A549 (cell line): ENCODE measurements around the gene MAML1. TPM values are rescaled to one million over a fixed set of nuclear protein-coding genes. Genes with fewer than 3 reads are reported as not detected.
A peak's percentile ranks its signal among the peaks of the same experiment; 100 is the strongest.

Experiments used
- ATAC-seq, 2 experiments: fragments of 200-7000 bp in 1 of 2; fragments of >200 bp in 1 of 2; cut with Nextera tagmentation in 1 of 2; cut with Tn5 transposase in 1 of 2; 3 replicates each; pipeline versions ENCODE4 v1.8.0 to v1.9.1; 2018 to 2020; ENCODE audit warnings: mild to moderate bottlenecking in 1 of 2, moderate library complexity in 1 of 2
- CTCF ChIA-PET: fragments of 300-600 bp; sonication (Branson Sonifier 250); formaldehyde crosslinking; extraction: SDS; loops from one replicate; lab custom pipeline; 2021; ENCODE audit warnings: antibody characterized with exemption, inconsistent platforms; lab: Yijun Ruan, JAX
- POLR2A ChIA-PET: fragments of 350-600 bp; formaldehyde crosslinking; extraction: SDS; loops from one replicate; lab custom pipeline; 2021; ENCODE audit warnings: antibody characterized with exemption, inconsistent platforms; lab: Yijun Ruan, JAX
- DNase-seq, 2 experiments: peaks; one replicate each; pipeline versions ENCODE4 v3.0.0 to v3.0.0-alpha.2; 2011 to 2016; ENCODE audit warnings: low read depth in 1 of 2, low spot score in 1 of 2
- FAIRE-seq: peaks from 2 replicates; lab custom pipeline; 2011; peaks lifted over from hg19 to GRCh38; lab: Jason Lieb, UNC
- H3K27ac ChIP-seq, 2 experiments: fragments of >200 bp; sonication (Bioruptor Twin); formaldehyde crosslinking; 3 replicates each; pipeline ENCODE4 v1.5.1; 2016 to 2017
- H3K4me1 ChIP-seq: fragments of >200 bp; sonication (Bioruptor Twin); formaldehyde crosslinking; 3 replicates; pipeline ENCODE4 v1.6.1; 2016
- H3K4me2 ChIP-seq: fragments of >200 bp; sonication (Bioruptor Twin); formaldehyde crosslinking; 3 replicates; pipeline ENCODE4 v1.6.1; 2016
- H3K4me3 ChIP-seq: fragments of >200 bp; sonication (Bioruptor Twin); formaldehyde crosslinking; 3 replicates; pipeline ENCODE4 v1.5.1; 2016
- H3K9me3 ChIP-seq: fragments of >200 bp; sonication (Bioruptor Twin); formaldehyde crosslinking; 3 replicates; pipeline ENCODE4 v1.6.1; 2016
- ATOH8 ChIP-seq: fragments of 250-450 bp; sonication (Bioruptor Pico); IDR thresholded peaks from 2 replicates; pipeline ENCODE4 v1.5.0; 2020; ENCODE audit warnings: low read depth, mild to moderate bottlenecking, moderate library complexity
- BCL3 ChIP-seq: fragments of >200 bp; sonication (Bioruptor Twin); formaldehyde crosslinking; IDR thresholded peaks from 3 replicates; pipeline ENCODE4 v1.6.1; 2016
- BHLHE40 ChIP-seq: IDR thresholded peaks from 2 replicates; pipeline ENCODE4 v1.6.1; 2012; ENCODE audit warnings: low read depth, low read length, inconsistent platforms
- CBX2 ChIP-seq: fragments of 200-600 bp; sonication (generic); IDR thresholded peaks from 2 replicates; pipeline ENCODE4 v1.6.1; 2016; ENCODE audit warnings: low read depth, mild to moderate bottlenecking, borderline replicate concordance
- CBX8 ChIP-seq: fragments of 200-600 bp; sonication (generic); IDR thresholded peaks from 2 replicates; pipeline ENCODE4 v1.6.1; 2016
- CEBPB ChIP-seq, 2 experiments: fragments of >200 bp in 1 of 2; sonication (Bioruptor Twin) in 1 of 2; formaldehyde crosslinking in 1 of 2; IDR thresholded peaks; 2 replicates each; pipeline ENCODE4 v1.6.1; 2012 to 2016
- CTCF ChIP-seq: fragments of >200 bp; sonication (Bioruptor Twin); formaldehyde crosslinking; IDR thresholded peaks from 3 replicates; pipeline ENCODE4 v1.5.1; 2016
- FOSL2 ChIP-seq, 2 experiments: fragments of 450-650 bp in 1 of 2; fragments of >200 bp in 1 of 2; sonication (Bioruptor Twin) in 1 of 2; formaldehyde crosslinking; IDR thresholded peaks; 2 replicates each; pipeline versions ENCODE4 v1.5.0 to v1.6.1; 2016 to 2020; ENCODE audit warnings: mild to moderate bottlenecking in 1 of 2, moderate library complexity in 1 of 2
- FOXS1 ChIP-seq: fragments of 250-450 bp; sonication (Bioruptor Pico); IDR thresholded peaks from 2 replicates; pipeline ENCODE4 v1.5.0; 2020; ENCODE audit warnings: mild to moderate bottlenecking, moderate library complexity
- HES2 ChIP-seq: fragments of >200 bp; sonication (Bioruptor Twin); formaldehyde crosslinking; IDR thresholded peaks from 2 replicates; pipeline ENCODE4 v1.6.1; 2016
- HEYL ChIP-seq: fragments of 250-450 bp; sonication (Bioruptor Pico); IDR thresholded peaks from 2 replicates; pipeline ENCODE4 v1.8.0; 2021; ENCODE audit warnings: mild to moderate bottlenecking, moderate library complexity
- HMGXB4 ChIP-seq: fragments of 250-450 bp; sonication (Bioruptor Pico); IDR thresholded peaks from 2 replicates; pipeline ENCODE4 v1.5.0; 2021; ENCODE audit warnings: mild to moderate bottlenecking, moderate library complexity, borderline replicate concordance
- MYC ChIP-seq: IDR thresholded peaks from 2 replicates; pipeline ENCODE4 v1.6.1; 2012; ENCODE audit warnings: mild to moderate bottlenecking, inconsistent platforms, low read length, improper control_type of control experiment, borderline replicate concordance
- RFX5 ChIP-seq: fragments of 450-650 bp; IDR thresholded peaks from 2 replicates; pipeline ENCODE4 v1.7.1; 2014; ENCODE audit warnings: antibody characterized with exemption, mild to moderate bottlenecking, moderate library complexity
- RNF2 ChIP-seq: fragments of 200-600 bp; sonication (generic); IDR thresholded peaks from 2 replicates; pipeline ENCODE4 v1.6.1; 2016; ENCODE audit warnings: low read depth, mild to moderate bottlenecking, antibody characterized with exemption, moderate library complexity, borderline replicate concordance
- SREBF2 ChIP-seq: fragments of 450-650 bp; IDR thresholded peaks from 2 replicates; pipeline ENCODE4 v1.6.1; 2014; ENCODE audit warnings: mild to moderate bottlenecking, moderate library complexity
- TP53 ChIP-seq: fragments of 250-450 bp; sonication (Bioruptor Pico); IDR thresholded peaks from 2 replicates; pipeline ENCODE4 v1.5.0; 2021; ENCODE audit warnings: mild to moderate bottlenecking, moderate library complexity
- USF2 ChIP-seq: fragments of 450-650 bp; IDR thresholded peaks from 2 replicates; pipeline ENCODE4 v1.6.1; 2014; ENCODE audit warnings: antibody characterized with exemption
- ZFP36 ChIP-seq: fragments of 450-650 bp; IDR thresholded peaks from 2 replicates; pipeline ENCODE4 v1.6.1; 2014; ENCODE audit warnings: borderline replicate concordance; ENCODE audit not compliant: partially characterized antibody
- WGBS: methylation state at CpG from one replicate; pipeline ENCODE4 v1.1.6; 2017; ENCODE audit errors: missing lambda C conversion rate; 5-methylcytosine and 5-hydroxymethylcytosine counted together
- polyA plus RNA-seq, 4 experiments: library from polyadenylated mRNA; depleted of rRNA in 3 of 4; stranded (reverse); fragments of >200 nt; fragmentation: RNase III in 1 of 4; extraction: RNeasy Plus Mini Kit Qiagen cat#74134 plus additional on column Dnase treatment in 1 of 4; gene quantifications; 2 replicates in 3 of 4; 3 replicates in 1 of 4; pipeline ENCODE4 v1.2.3, GENCODE V29; 2011 to 2017

The MAML1 gene
- polyA plus RNA-seq, 2 of the 4 experiments (the other 2 are of a cell fraction) = 6.9 to 12.0 TPM

GRCh38 chr5:179773686-179774040, 41.0 kb downstream of the MAML1 start:
- ATAC-seq (no peak), DNase-seq (no peak), FAIRE-seq (no peak)
- Histone ChIP-seq H3K4me1 (no peaks in the 10 kb centered on the region), H3K27ac (no peak overlapping the region), H3K9me3 (no peaks in the 10 kb centered on the region), H3K4me2 (no peak overlapping the region), H3K4me3 (no peak overlapping the region)
- TF ChIP-seq ATOH8 (no peak), RNF2 (no peak), BCL3 (no peak), HEYL (no peak), USF2 (no peak), BHLHE40 (no peak), RFX5 (no peak), CEBPB (IDR thresholded peaks at IDR 0.05) (no peak)
- CTCF ChIA-PET = interaction anchor here (0.5 to 4.5 kb wide), 3 partner anchors 10 to 416 kb away, joined by 3 to 38 read pairs (median 3); no protein-coding TSS in a partner anchor
- POLR2A ChIA-PET = no interaction called here
- 96% methylated on average over 8 of the region's 9 CpGs for WGBS

GRCh38 chr5:179774442-179774841, 41.8 kb downstream of the MAML1 start:
- CTCF ChIA-PET = interaction anchor here (0.5 to 4.5 kb wide), 3 partner anchors 11 to 416 kb away, joined by 3 to 38 read pairs (median 4); no protein-coding TSS in a partner anchor
- no peak for TF ChIP-seq CTCF
- TF ChIP-seq FOXS1 (CRISPR knock-in tag) = no peak
- H3K27ac ChIP-seq = no peak overlapping the region
- no peak overlapping the region for H3K4me3 ChIP-seq
- no peaks in the 10 kb centered on the region for H3K4me1 ChIP-seq
- ATAC-seq (peak in 1 of 2 experiments; percentile 19; a peak in 2 of 6 replicates), FAIRE-seq (no peak), DNase-seq (no peak)
- POLR2A ChIA-PET = no interaction called here
- no peak overlapping the region for H3K4me2 ChIP-seq
- WGBS = 97% methylated on average over 11 of the region's 12 CpGs
- no peaks in the 10 kb centered on the region for H3K9me3 ChIP-seq

GRCh38 chr5:179776411-179776938, 43.9 kb downstream of the MAML1 start:
- ATAC-seq (no peak), DNase-seq (no peak), FAIRE-seq (no peak)
- ChIA-PET POLR2A (no interaction called here), CTCF (interaction anchor here (1.0 to 9.3 kb wide), 5 partner anchors 8 to 73 kb away, joined by 3 to 68 read pairs (median 13); partner anchors contain the start of gene LTC4S)
- 92% methylated on average over 11 of the region's 11 CpGs for WGBS
- Histone ChIP-seq H3K4me2 (no peak overlapping the region), H3K27ac (no peak overlapping the region), H3K4me3 (no peak overlapping the region), H3K4me1 (no peaks in the 10 kb centered on the region), H3K9me3 (no peaks in the 10 kb centered on the region)
- TF ChIP-seq CBX8 = no peak
- TF ChIP-seq HEYL = no peak
- no peak for TF ChIP-seq ZFP36
- TF ChIP-seq BCL3 = no peak
- no peak for TF ChIP-seq CTCF
- no peak for TF ChIP-seq USF2
- TF ChIP-seq HMGXB4 (CRISPR knock-in tag) = no peak
- no peak for TF ChIP-seq HES2
- TF ChIP-seq MYC = no peak
- no peak for TF ChIP-seq CBX2
- TF ChIP-seq SREBF2 = no peak
- no peak for TF ChIP-seq FOSL2 (IDR thresholded peaks at IDR 0.05)
- TF ChIP-seq FOSL2 (CRISPR knock-in tag; IDR thresholded peaks at IDR 0.05) = no peak
- TF ChIP-seq TP53 = no peak
